SU-DHL-6 (cell line): ENCODE measurements around the gene SEC23B.

Experiments
- H2AFZ ChIP-seq: fragments of 200-600 bp; sonication (generic); 2 replicates; pipeline ENCODE4 v1.6.1; 2014; ENCODE audit warnings: low read depth, mild to moderate bottlenecking, moderate library complexity, mixed read lengths, antibody characterized with exemption, low read length; ENCODE audit not compliant: severe bottlenecking
- H3F3A ChIP-seq: fragments of 200-600 bp; shearing (Covaris generic); 2 replicates; pipeline ENCODE4 v1.6.0; 2016; ENCODE audit warnings: antibody characterized with exemption, mild to moderate bottlenecking; ENCODE audit not compliant: insufficient read depth
- H3K27ac ChIP-seq: fragments of 200-600 bp; sonication (generic); 2 replicates; pipeline ENCODE4 v1.5.1; 2016; ENCODE audit warnings: low read depth, mild to moderate bottlenecking, low read length, moderate library complexity, mixed read lengths
- H3K27me3 ChIP-seq: fragments of 200-600 bp; sonication (generic), shearing (Covaris generic); 2 replicates; pipeline ENCODE4 v1.6.0; 2014; ENCODE audit warnings: mild to moderate bottlenecking, low read length
- H3K36me3 ChIP-seq: fragments of 200-600 bp; sonication (generic); 2 replicates; pipeline ENCODE4 v1.6.1; 2014; ENCODE audit warnings: mild to moderate bottlenecking, low read length, mixed read lengths
- H3K4me2 ChIP-seq: fragments of 300-600, 200-600 bp; shearing (Covaris generic), sonication (generic); 2 replicates; pipeline ENCODE4 v1.6.0; 2014; ENCODE audit warnings: low read length, low read depth, mild to moderate bottlenecking; ENCODE audit not compliant: poor library complexity, severe bottlenecking
- H3K4me3 ChIP-seq: fragments of 200-600 bp; sonication (generic); 2 replicates; pipeline ENCODE4 v1.5.1; 2014; ENCODE audit warnings: antibody characterized with exemption, low read length, mild to moderate bottlenecking, mixed read lengths; ENCODE audit not compliant: insufficient read depth, poor library complexity, severe bottlenecking
- H3K79me2 ChIP-seq: fragments of 200-600 bp; sonication (generic); 2 replicates; pipeline ENCODE4 v1.6.1; 2014; ENCODE audit warnings: mild to moderate bottlenecking, low read length, moderate library complexity; ENCODE audit not compliant: insufficient read depth
- H3K9ac ChIP-seq: fragments of 200-600 bp; sonication (generic); 2 replicates; pipeline ENCODE4 v1.7.0; 2014; ENCODE audit warnings: mild to moderate bottlenecking, low read length
- H3K9me2 ChIP-seq: fragments of 200-600 bp; sonication (generic); replicated peaks from 2 replicates; pipeline ENCODE4 v1.6.1; 2014; ENCODE audit warnings: low read length; ENCODE audit not compliant: insufficient read depth
- H3K9me3 ChIP-seq: fragments of 200-600 bp; sonication (generic); 2 replicates; pipeline ENCODE4 v1.6.1; 2014; ENCODE audit warnings: low read length, mixed read lengths; ENCODE audit not compliant: insufficient read depth
- H4K20me1 ChIP-seq: fragments of 200-600 bp; sonication (generic); 2 replicates; pipeline ENCODE4 v1.6.1; 2014; ENCODE audit warnings: low read depth, mild to moderate bottlenecking, antibody characterized with exemption, low read length, moderate library complexity, mixed read lengths
- CTCF ChIP-seq: fragments of 200-600 bp; sonication (generic); IDR thresholded peaks from one replicate; pipeline ENCODE4 v1.5.1; 2017; ENCODE audit warnings: antibody characterized with exemption, mild to moderate bottlenecking, low read length, moderate library complexity; ENCODE audit not compliant: insufficient read depth, poor library complexity, severe bottlenecking
- EZH2phosphoT487 ChIP-seq: fragments of 200-600 bp; sonication (generic), shearing (Covaris generic); conservative IDR thresholded peaks from 2 replicates; pipeline ENCODE4 v1.6.1; 2018; ENCODE audit warnings: mild to moderate bottlenecking, antibody characterized with exemption, low read length, moderate library complexity, mixed read lengths

SEC23B gene

GRCh38 chr20:18588574-18588933 lies 80.8 kb downstream of the SEC23B start:
- Histone ChIP-seq H3K4me2 (peak overlapping the region; percentile 55), H2AFZ (peak overlapping the region; percentile 63)

GRCh38 chr20:18589941-18590674 lies 82.4 kb downstream of the SEC23B start:
- no peaks in the 10 kb centered on the region for H3K36me3 ChIP-seq
- H4K20me1 ChIP-seq = no peaks in the 10 kb centered on the region
- H3K9me2 ChIP-seq = no peaks in the 10 kb centered on the region
- H3K4me3 ChIP-seq = no peak overlapping the region
- H3K9me3 ChIP-seq = no peaks in the 10 kb centered on the region
- H2AFZ ChIP-seq = no peak overlapping the region
- H3K27ac ChIP-seq = no peak overlapping the region
- no peaks in the 10 kb centered on the region for H3K27me3 ChIP-seq
- H3K9ac ChIP-seq = no peak overlapping the region
- no peak for TF ChIP-seq CTCF
- no peak for TF ChIP-seq EZH2phosphoT487
- H3K79me2 ChIP-seq = peaks cover 38% of the 10 kb centered on the region
- H3F3A ChIP-seq = peaks cover 30% of the 10 kb centered on the region
- peak overlapping the region; percentile 55 for H3K4me2 ChIP-seq

More at GRCh38 chr20:18588574-18588933, 80.8 kb downstream of the SEC23B start:
- peaks cover 30% of the 10 kb centered on the region for H3F3A ChIP-seq
- peak overlapping the region; percentile 76 for H3K9ac ChIP-seq
- no peaks in the 10 kb centered on the region for H3K27me3 ChIP-seq
- peaks cover 38% of the 10 kb centered on the region for H3K79me2 ChIP-seq
- no peaks in the 10 kb centered on the region for H3K9me3 ChIP-seq
- peak overlapping the region; percentile 67 for H3K4me3 ChIP-seq
- no peak overlapping the region for H3K27ac ChIP-seq
- no peaks in the 10 kb centered on the region for H3K9me2 ChIP-seq
- no peaks in the 10 kb centered on the region for H3K36me3 ChIP-seq
- TF ChIP-seq CTCF (no peak), EZH2phosphoT487 (no peak)
- no peaks in the 10 kb centered on the region for H4K20me1 ChIP-seq

- Histone ChIP-seq H3K27me3 (no peaks in the 10 kb centered on the region), H3F3A (no peaks in the 10 kb centered on the region), H3K9me3 (no peaks in the 10 kb centered on the region), H3K79me2 (peaks cover 9% of the 10 kb centered on the region), H2AFZ (no peak overlapping the region), H3K4me2 (no peak overlapping the region), H3K9ac (no peak overlapping the region), H3K27ac (no peak overlapping the region), H3K4me3 (no peak overlapping the region), H3K9me2 (no peaks in the 10 kb centered on the region), H4K20me1 (no peaks in the 10 kb centered on the region), H3K36me3 (peaks cover 8% of the 10 kb centered on the region; the same call in 1 of the 2 replicates)
- TF ChIP-seq EZH2phosphoT487 (no peak), CTCF (no peak)
Measured at GRCh38 chr20:18596270-18596669, 88.5 kb downstream of the SEC23B start.
